MM.1S (cell line): ENCODE measurements around the gene DOK1.

Source experiments
- DNase-seq: peaks from one replicate; pipeline ENCODE4 v3.0.0-alpha.2; 2015
- H2AFZ ChIP-seq: fragments of 300-600 bp; sonication (generic); 2 replicates; pipeline ENCODE4 v1.6.0; 2016; ENCODE audit warnings: antibody characterized with exemption, low read length
- H3F3A ChIP-seq: fragments of 300-600 bp; sonication (generic); 2 replicates; pipeline ENCODE4 v1.6.1; 2016; ENCODE audit warnings: mild to moderate bottlenecking, antibody characterized with exemption, low read length, moderate library complexity, mixed read lengths; ENCODE audit not compliant: insufficient read depth
- H3K27ac ChIP-seq: fragments of 300-600 bp; sonication (generic); 2 replicates; pipeline ENCODE4 v1.5.1; 2016; ENCODE audit warnings: mild to moderate bottlenecking, low read length
- H3K27me3 ChIP-seq: fragments of 300-600 bp; sonication (generic); replicated peaks from 2 replicates; pipeline ENCODE4 v1.6.0; 2016; ENCODE audit warnings: low read length; ENCODE audit not compliant: insufficient read depth
- H3K36me3 ChIP-seq: fragments of 300-600 bp; sonication (generic); replicated peaks from 2 replicates; pipeline ENCODE4 v1.6.1; 2016; ENCODE audit warnings: mild to moderate bottlenecking, low read length, mixed read lengths; ENCODE audit not compliant: insufficient read depth
- H3K4me1 ChIP-seq: fragments of 300-600 bp; sonication (generic); 2 replicates; pipeline ENCODE4 v1.6.1; 2016; ENCODE audit warnings: low read length, mixed read lengths
- H3K4me2 ChIP-seq: fragments of 300-600 bp; sonication (generic); 2 replicates; pipeline ENCODE4 v1.6.0; 2016; ENCODE audit warnings: low read depth, low read length
- H3K4me3 ChIP-seq: fragments of 300-600 bp; sonication (generic); 2 replicates; pipeline ENCODE4 v1.5.1; 2016; ENCODE audit warnings: low read length, mixed read lengths
- H3K79me2 ChIP-seq: fragments of 300-600 bp; sonication (generic); 2 replicates; pipeline ENCODE4 v1.6.1; 2016; ENCODE audit warnings: mixed run types, low read length, mixed read lengths
- H3K9ac ChIP-seq: fragments of 300-600 bp; sonication (generic); 2 replicates; pipeline ENCODE4 v1.6.1; 2016; ENCODE audit warnings: low read length, mixed read lengths
- H3K9me2 ChIP-seq: fragments of 300-600 bp; sonication (generic); replicated peaks from 2 replicates; pipeline ENCODE4 v1.6.1; 2016; ENCODE audit warnings: mild to moderate bottlenecking, low read length, mixed read lengths; ENCODE audit not compliant: insufficient read depth
- H3K9me3 ChIP-seq: fragments of 300-600 bp; sonication (generic); replicated peaks from 2 replicates; pipeline ENCODE4 v1.6.1; 2016; ENCODE audit warnings: mild to moderate bottlenecking, low read length, mixed read lengths; ENCODE audit not compliant: insufficient read depth
- H4K20me1 ChIP-seq: fragments of 300-600 bp; sonication (generic); 2 replicates; pipeline ENCODE4 v1.6.1; 2016; ENCODE audit warnings: mild to moderate bottlenecking, low read length, moderate library complexity, mixed read lengths; ENCODE audit not compliant: insufficient read depth
- EZH2 ChIP-seq: fragments of 300-600 bp; sonication (generic); optimal IDR thresholded peaks from 2 replicates; pipeline ENCODE3; 2017; ENCODE audit warnings: low read depth, mild to moderate bottlenecking, antibody characterized with exemption, low read length, mixed read lengths
- EZH2phosphoT487 ChIP-seq: fragments of 300-600 bp; sonication (generic); IDR thresholded peaks from 2 replicates; pipeline ENCODE4 v1.6.1; 2018; ENCODE audit warnings: antibody characterized with exemption, low read length
- TF ChIP-seq, protein P1 (sequence below): fragments of 300-600 bp; sonication (generic); IDR thresholded peaks from 2 replicates; pipeline ENCODE4 v1.5.1; 2016; ENCODE audit warnings: antibody characterized with exemption, low read length, mixed read lengths

The DOK1 gene

DNA sequence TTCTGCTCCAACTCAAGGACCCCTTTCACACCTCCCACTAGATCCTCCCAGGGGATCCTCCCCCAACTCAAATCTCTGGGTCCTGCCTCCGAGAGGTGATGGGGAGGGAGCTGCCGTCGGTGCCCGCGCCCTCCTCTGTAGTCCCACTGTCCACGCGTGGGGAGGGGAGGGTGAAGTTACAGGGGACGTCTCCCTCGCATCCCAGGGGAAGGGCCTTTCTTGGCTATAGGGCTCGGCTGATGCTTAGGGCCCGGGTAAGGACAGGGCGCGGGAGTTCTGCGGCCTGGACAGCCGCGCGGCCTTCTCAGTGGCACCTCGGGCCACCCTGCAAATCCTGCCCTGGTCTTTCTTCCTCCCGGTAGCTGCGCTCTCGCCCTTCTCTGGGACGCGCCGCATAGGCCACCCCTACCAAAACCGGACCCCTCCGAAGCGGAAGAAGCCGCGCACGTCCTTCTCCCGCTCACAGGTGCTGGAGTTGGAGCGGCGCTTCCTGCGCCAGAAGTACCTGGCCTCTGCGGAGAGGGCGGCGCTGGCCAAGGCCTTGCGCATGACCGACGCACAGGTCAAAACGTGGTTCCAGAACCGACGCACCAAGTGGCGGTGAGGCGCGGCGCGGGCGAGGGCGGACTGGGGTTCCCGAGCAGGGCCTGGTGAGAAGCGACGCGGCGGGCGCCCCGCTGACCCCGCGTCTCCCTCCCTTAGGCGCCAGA, 39.1 kb upstream of the DOK1 start:
- no peak for DNase-seq
- Histone ChIP-seq H3K9me2 (no peaks in the 10 kb centered on the region), H3K27ac (no peak overlapping the region), H3K4me2 (no peak overlapping the region), H3F3A (no peaks in the 10 kb centered on the region), H3K36me3 (no peaks in the 10 kb centered on the region), H3K4me1 (peaks cover 4% of the 10 kb centered on the region; the same call in 1 of the 2 replicates), H3K9ac (no peak overlapping the region), H3K9me3 (no peaks in the 10 kb centered on the region), H4K20me1 (no peaks in the 10 kb centered on the region), H3K4me3 (no peak overlapping the region), H3K79me2 (no peaks in the 10 kb centered on the region), H3K27me3 (peaks cover 89% of the 10 kb centered on the region), H2AFZ (no peak overlapping the region)
- no peak for TF ChIP-seq EZH2phosphoT487
- TF ChIP-seq EZH2: no peak
- TF ChIP-seq, protein P1, sequence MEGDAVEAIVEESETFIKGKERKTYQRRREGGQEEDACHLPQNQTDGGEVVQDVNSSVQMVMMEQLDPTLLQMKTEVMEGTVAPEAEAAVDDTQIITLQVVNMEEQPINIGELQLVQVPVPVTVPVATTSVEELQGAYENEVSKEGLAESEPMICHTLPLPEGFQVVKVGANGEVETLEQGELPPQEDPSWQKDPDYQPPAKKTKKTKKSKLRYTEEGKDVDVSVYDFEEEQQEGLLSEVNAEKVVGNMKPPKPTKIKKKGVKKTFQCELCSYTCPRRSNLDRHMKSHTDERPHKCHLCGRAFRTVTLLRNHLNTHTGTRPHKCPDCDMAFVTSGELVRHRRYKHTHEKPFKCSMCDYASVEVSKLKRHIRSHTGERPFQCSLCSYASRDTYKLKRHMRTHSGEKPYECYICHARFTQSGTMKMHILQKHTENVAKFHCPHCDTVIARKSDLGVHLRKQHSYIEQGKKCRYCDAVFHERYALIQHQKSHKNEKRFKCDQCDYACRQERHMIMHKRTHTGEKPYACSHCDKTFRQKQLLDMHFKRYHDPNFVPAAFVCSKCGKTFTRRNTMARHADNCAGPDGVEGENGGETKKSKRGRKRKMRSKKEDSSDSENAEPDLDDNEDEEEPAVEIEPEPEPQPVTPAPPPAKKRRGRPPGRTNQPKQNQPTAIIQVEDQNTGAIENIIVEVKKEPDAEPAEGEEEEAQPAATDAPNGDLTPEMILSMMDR: no peak

DNA sequence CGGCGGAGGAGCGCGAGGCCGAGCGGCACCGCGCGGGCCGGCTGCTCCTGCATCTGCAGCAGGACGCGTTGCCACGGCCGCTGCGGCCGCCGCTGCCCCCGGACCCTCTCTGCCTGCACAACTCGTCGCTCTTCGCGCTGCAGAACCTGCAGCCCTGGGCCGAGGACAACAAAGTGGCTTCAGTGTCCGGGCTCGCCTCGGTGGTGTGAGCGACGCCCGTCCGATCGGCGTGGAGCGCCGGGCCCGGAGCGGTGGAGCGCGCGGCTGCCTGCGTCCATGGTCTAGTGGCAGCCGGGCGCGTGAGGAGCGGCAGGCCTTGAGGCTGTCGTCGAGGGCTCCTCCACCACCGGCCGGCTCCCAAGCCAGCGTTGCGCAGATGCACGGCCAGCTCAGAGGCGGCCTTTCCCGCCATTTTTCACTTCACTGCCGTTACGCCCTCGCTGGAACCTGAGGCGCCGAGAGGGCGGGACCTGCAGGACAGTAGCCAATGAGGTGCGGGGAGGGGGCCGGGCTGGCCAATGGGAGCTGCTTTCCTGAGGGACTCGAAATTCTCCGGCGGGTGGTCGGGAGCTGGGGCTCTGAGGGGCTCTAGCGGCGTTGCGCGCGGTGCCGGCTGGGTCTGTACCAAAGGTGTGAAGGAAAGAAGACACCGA, 38.4 kb upstream of the DOK1 start:
- TF ChIP-seq EZH2phosphoT487 (no peak), EZH2 (no peak)
- TF ChIP-seq, protein P1: no peak
- H2AFZ ChIP-seq: no peak overlapping the region
- H3K27me3 ChIP-seq: peaks cover 85% of the 10 kb centered on the region
- no peak overlapping the region for H3K4me3 ChIP-seq
- H3F3A ChIP-seq: no peaks in the 10 kb centered on the region
- DNase-seq: no peak
- H3K79me2 ChIP-seq: no peaks in the 10 kb centered on the region
- H3K9me3 ChIP-seq: no peaks in the 10 kb centered on the region
- H3K9ac ChIP-seq: no peak overlapping the region
- H3K9me2 ChIP-seq: no peaks in the 10 kb centered on the region
- no peaks in the 10 kb centered on the region for H3K36me3 ChIP-seq
- H3K4me2 ChIP-seq: no peak overlapping the region
- H3K4me1 ChIP-seq: peaks cover 4% of the 10 kb centered on the region; the same call in 1 of the 2 replicates
- H4K20me1 ChIP-seq: no peaks in the 10 kb centered on the region
- no peak overlapping the region for H3K27ac ChIP-seq

DNA sequence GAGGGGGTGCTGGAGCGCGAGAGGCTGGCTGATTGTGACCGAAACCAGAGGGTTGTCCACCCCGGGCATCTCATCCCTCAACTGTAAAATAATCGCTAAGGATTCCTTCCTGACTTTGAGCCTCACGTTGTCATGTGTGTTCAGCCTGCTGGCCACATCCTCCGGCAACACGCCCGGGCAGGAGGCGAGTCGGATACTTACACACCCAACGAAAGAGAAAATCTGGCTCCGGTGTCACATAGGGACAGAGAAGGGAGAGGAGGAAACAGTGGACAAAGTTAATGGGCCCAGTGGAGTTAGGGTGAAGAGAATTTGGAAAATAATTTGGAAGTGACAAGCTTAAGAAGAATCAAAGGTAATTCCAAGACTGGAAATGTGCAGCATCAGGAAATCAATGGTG, 37.9 kb upstream of the DOK1 start:
- Histone ChIP-seq H3K4me2 (no peak overlapping the region), H3K27me3 (peaks cover 79% of the 10 kb centered on the region), H3K79me2 (no peaks in the 10 kb centered on the region), H3K9me3 (no peaks in the 10 kb centered on the region), H3K4me3 (no peak overlapping the region), H3K9ac (no peak overlapping the region), H2AFZ (no peak overlapping the region), H4K20me1 (no peaks in the 10 kb centered on the region), H3K9me2 (no peaks in the 10 kb centered on the region), H3K36me3 (no peaks in the 10 kb centered on the region), H3F3A (no peaks in the 10 kb centered on the region), H3K27ac (no peak overlapping the region), H3K4me1 (peaks cover 4% of the 10 kb centered on the region; the same call in 1 of the 2 replicates)
- no peak for DNase-seq
- TF ChIP-seq, protein P1: no peak
- TF ChIP-seq EZH2phosphoT487: no peak
- no peak for TF ChIP-seq EZH2
